H1 (cell line): ENCODE measurements around the gene ITPR1.

Source experiments
- CTCF ChIP-seq, 3 experiments: IDR thresholded peaks; 1 replicate in 2 of 3; 2 replicates in 1 of 3; pipeline versions ENCODE4 v1.5.1 to v1.6.1; 2011; ENCODE audit warnings: low read length in 3 of 3, mild to moderate bottlenecking in 3 of 3, inconsistent platforms in 2 of 3, low read depth in 1 of 3, moderate library complexity in 1 of 3; ENCODE audit not compliant: insufficient read depth in 1 of 3; ENCODE audit errors: control extremely low read depth in 1 of 3
- EGR1 ChIP-seq: IDR thresholded peaks from 2 replicates; pipeline ENCODE4 v1.6.1; 2011; ENCODE audit warnings: low read depth, low read length, borderline replicate concordance
- NRF1 ChIP-seq: IDR thresholded peaks from 2 replicates; pipeline ENCODE4 v1.6.1; 2011; ENCODE audit warnings: mild to moderate bottlenecking, low read depth, low read length, improper control_type of control experiment
- RXRA ChIP-seq: IDR thresholded peaks from 2 replicates; pipeline ENCODE4 v1.6.1; 2011; ENCODE audit warnings: low read depth, mild to moderate bottlenecking, low read length, moderate library complexity; ENCODE audit not compliant: insufficient read depth

- TF ChIP-seq RXRA (no peak), NRF1 (no peak), CTCF (IDR thresholded peaks at IDR 0.05; ENCODE audit: control extremely low read depth in 1 of 3, insufficient read depth in 1 of 3, low read depth in 1 of 3, low read length in 3 of 3) (no peak), EGR1 (no peak)
Measured at GRCh38 chr3:4660936-4661335, 167.8 kb downstream of the ITPR1 start.
